PFSK-1 (cell line): ENCODE measurements around the gene FRMD4A.

Experiments
- FOXP2 ChIP-seq: optimal IDR thresholded peaks from 2 replicates; pipeline ENCODE3; 2011; ENCODE audit warnings: borderline replicate concordance, control low read depth, inconsistent platforms; ENCODE audit not compliant: insufficient read depth; ENCODE audit errors: extremely low read length, extremely low read depth
- POLR2AphosphoS5 ChIP-seq: IDR thresholded peaks from 2 replicates; pipeline ENCODE4 v1.6.1; 2012; ENCODE audit warnings: low read depth, mild to moderate bottlenecking, control low read depth, low read length, moderate library complexity
- REST ChIP-seq, 2 experiments: IDR thresholded peaks; 2 replicates each; pipeline versions ENCODE4 v1.6.1 to v1.8.0; 2011 to 2012; ENCODE audit warnings: low read depth in 2 of 2, low read length in 2 of 2, control low read depth in 1 of 2, inconsistent platforms in 1 of 2, mild to moderate bottlenecking in 1 of 2, moderate library complexity in 1 of 2; ENCODE audit not compliant: insufficient read depth in 1 of 2
- SIN3A ChIP-seq: IDR thresholded peaks from 2 replicates; pipeline ENCODE4 v1.6.1; 2012; ENCODE audit warnings: mild to moderate bottlenecking, low read length, moderate library complexity, borderline replicate concordance; ENCODE audit not compliant: insufficient read depth
- TAF1 ChIP-seq: IDR thresholded peaks from 2 replicates; pipeline ENCODE4 v1.6.1; 2012; ENCODE audit warnings: low read length, control low read depth, borderline replicate concordance; ENCODE audit not compliant: insufficient read depth

Gene FRMD4A

GRCh38 chr10:14244147-14244546 is 86.6 kb downstream of the FRMD4A start:
- TF ChIP-seq FOXP2 (no peak), POLR2AphosphoS5 (no peak), REST (IDR thresholded peaks at IDR 0.05; ENCODE audit: insufficient read depth in 1 of 2, low read depth in 2 of 2, low read length in 2 of 2) (no peak), TAF1 (no peak), SIN3A (no peak)

- TF ChIP-seq POLR2AphosphoS5 = no peak
- TF ChIP-seq SIN3A = no peak
- TF ChIP-seq TAF1 = no peak
- TF ChIP-seq REST (IDR thresholded peaks at IDR 0.05; ENCODE audit: insufficient read depth in 1 of 2, low read depth in 2 of 2, low read length in 2 of 2) = no peak
- TF ChIP-seq FOXP2 = no peak
Observed at GRCh38 chr10:14243221-14243620, 87.5 kb downstream of the FRMD4A start.

GRCh38 chr10:14241196-14241595 is 89.5 kb downstream of the FRMD4A start:
- no peak for TF ChIP-seq POLR2AphosphoS5

- TF ChIP-seq TAF1 = no peak
- no peak for TF ChIP-seq POLR2AphosphoS5
- TF ChIP-seq FOXP2 = no peak
- TF ChIP-seq SIN3A = no peak
- no peak for TF ChIP-seq REST (IDR thresholded peaks at IDR 0.05; ENCODE audit: insufficient read depth in 1 of 2, low read depth in 2 of 2, low read length in 2 of 2)
Observed at GRCh38 chr10:14240253-14241189, 90.2 kb downstream of the FRMD4A start.

GRCh38 chr10:14236341-14236740 is 94.4 kb downstream of the FRMD4A start:
- TF ChIP-seq SIN3A (no peak), FOXP2 (no peak), TAF1 (no peak), POLR2AphosphoS5 (no peak), REST (IDR thresholded peaks at IDR 0.05; ENCODE audit: insufficient read depth in 1 of 2, low read depth in 2 of 2, low read length in 2 of 2) (no peak)
